Fibroblast of villous mesenchyme (primary cell): ENCODE measurements around the gene FAM3C. TPM values are rescaled to one million over a fixed set of nuclear protein-coding genes. Genes with fewer than 3 reads are reported as not detected.
A peak's percentile ranks its signal among the peaks of the same experiment; 100 is the strongest.

Experiments used
- DNase-seq: peaks from one replicate; pipeline ENCODE4 v3.0.0-alpha.2; 2010; ENCODE audit warnings: low read depth
- H3K4me3 ChIP-seq: 2 replicates; pipeline ENCODE4 v1.5.1; 2011; ENCODE audit warnings: low read depth, mild to moderate bottlenecking, low read length
- CTCF ChIP-seq: IDR thresholded peaks from 2 replicates; pipeline ENCODE4 v1.5.1; 2012; ENCODE audit warnings: low read depth, mild to moderate bottlenecking, low read length; ENCODE audit not compliant: insufficient read depth
- total RNA-seq: library from RNA; depleted of rRNA; stranded (reverse); fragments of >200 nt; gene quantifications from 2 replicates; pipeline ENCODE4 v1.2.3, GENCODE V29; 2012

Gene FAM3C
- total RNA-seq, 1 donor = 35.8 TPM

- no peak for DNase-seq
- H3K4me3 ChIP-seq = no peak overlapping the region
- no peak for TF ChIP-seq CTCF
Measured at GRCh38 chr7:121390617-121391016, 5.5 kb downstream of the FAM3C start.

GRCh38 chr7:121390109-121390508 lies 6.0 kb downstream of the FAM3C start:
- no peak for DNase-seq
- no peak for TF ChIP-seq CTCF
- no peak overlapping the region for H3K4me3 ChIP-seq

- no peak for TF ChIP-seq CTCF
- no peak overlapping the region for H3K4me3 ChIP-seq
- DNase-seq = no peak
Measured at GRCh38 chr7:121388950-121389349, 7.2 kb downstream of the FAM3C start.

GRCh38 chr7:121385800-121386179 lies 10.3 kb downstream of the FAM3C start:
- DNase-seq = peak; percentile 28
- H3K4me3 ChIP-seq = no peak overlapping the region
- TF ChIP-seq CTCF = no peak

GRCh38 chr7:121385056-121385799 lies 10.9 kb downstream of the FAM3C start:
- no peak for TF ChIP-seq CTCF
- DNase-seq = no peak
- no peak overlapping the region for H3K4me3 ChIP-seq

- TF ChIP-seq CTCF = no peak
- H3K4me3 ChIP-seq = no peak overlapping the region
- no peak for DNase-seq
Measured at GRCh38 chr7:121384265-121384664, 11.8 kb downstream of the FAM3C start.

GRCh38 chr7:121383235-121383910 lies 12.7 kb downstream of the FAM3C start:
- H3K4me3 ChIP-seq = no peak overlapping the region
- DNase-seq = no peak
- no peak for TF ChIP-seq CTCF
